Parathyroid adenoma (tissue), 2 donors: ENCODE measurements around the gene NOL4L.

ENCODE experiments used
- H2AFZ ChIP-seq: fragments of 300-600 bp; sonication (generic); one replicate; pipeline ENCODE4 v1.7.0; 2017; ENCODE audit warnings: antibody characterized with exemption, mild to moderate bottlenecking
- H3K27ac ChIP-seq: fragments of 300-600 bp; sonication (generic); one replicate; pipeline ENCODE4 v1.7.0; 2017
- H3K27me3 ChIP-seq: fragments of 300-600 bp; sonication (generic); one replicate; pipeline ENCODE4 v1.7.0; 2017; ENCODE audit warnings: low read length; ENCODE audit not compliant: control insufficient read depth, insufficient read depth
- H3K36me3 ChIP-seq: fragments of 300-600 bp; sonication (generic); one replicate; pipeline ENCODE4 v1.7.0; 2017; ENCODE audit warnings: low read length; ENCODE audit not compliant: control insufficient read depth, insufficient read depth
- H3K4me1 ChIP-seq: fragments of 300-600 bp; sonication (generic); one replicate; pipeline ENCODE4 v1.7.0; 2017; ENCODE audit warnings: control low read depth
- H3K4me2 ChIP-seq: fragments of 300-600 bp; sonication (generic); one replicate; pipeline ENCODE4 v1.7.0; 2017; ENCODE audit warnings: low read length
- H3K4me3 ChIP-seq: fragments of 300-600 bp; sonication (generic); one replicate; pipeline ENCODE4 v1.7.0; 2017; ENCODE audit warnings: low read depth, low read length
- H3K79me2 ChIP-seq: fragments of 300-600 bp; sonication (generic); one replicate; pipeline ENCODE4 v1.7.0; 2017; ENCODE audit warnings: control low read depth
- H3K9ac ChIP-seq: fragments of 300-600 bp; sonication (generic); one replicate; pipeline ENCODE4 v1.7.0; 2017; ENCODE audit warnings: mild to moderate bottlenecking
- H3K9me3 ChIP-seq: fragments of 300-600 bp; sonication (generic); one replicate; pipeline ENCODE4 v1.7.0; 2017; ENCODE audit warnings: low read length; ENCODE audit not compliant: control insufficient read depth
- CTCF ChIP-seq: fragments of 300-600 bp; sonication (generic); IDR thresholded peaks from one replicate; pipeline ENCODE4 v1.7.0; 2017; ENCODE audit warnings: antibody characterized with exemption, mild to moderate bottlenecking
- donor health status: primary hyperparathyroidism.

NOL4L gene

GRCh38 chr20:32512047-32512385 is 73.1 kb downstream of the NOL4L start:
- TF ChIP-seq CTCF = no peak
- Histone ChIP-seq H2AFZ (no peak overlapping the region), H3K4me1 (peaks cover 43% of the 10 kb centered on the region), H3K9ac (no peak overlapping the region), H3K9me3 (no peaks in the 10 kb centered on the region), H3K4me2 (no peak overlapping the region), H3K27me3 (no peaks in the 10 kb centered on the region), H3K36me3 (no peaks in the 10 kb centered on the region), H3K27ac (peak overlapping the region; percentile 77), H3K79me2 (peaks cover 8% of the 10 kb centered on the region), H3K4me3 (no peak overlapping the region)

- Histone ChIP-seq H3K9me3 (no peaks in the 10 kb centered on the region), H3K9ac (no peak overlapping the region), H3K4me3 (no peak overlapping the region), H3K4me2 (peak overlapping the region; percentile 54), H3K36me3 (no peaks in the 10 kb centered on the region), H2AFZ (peak overlapping the region; percentile 70), H3K27me3 (no peaks in the 10 kb centered on the region), H3K79me2 (peaks cover 5% of the 10 kb centered on the region), H3K4me1 (peaks cover 38% of the 10 kb centered on the region), H3K27ac (peak overlapping the region; percentile 77)
- TF ChIP-seq CTCF = no peak
Observed at GRCh38 chr20:32511358-32512046, 73.6 kb downstream of the NOL4L start.

DNA sequence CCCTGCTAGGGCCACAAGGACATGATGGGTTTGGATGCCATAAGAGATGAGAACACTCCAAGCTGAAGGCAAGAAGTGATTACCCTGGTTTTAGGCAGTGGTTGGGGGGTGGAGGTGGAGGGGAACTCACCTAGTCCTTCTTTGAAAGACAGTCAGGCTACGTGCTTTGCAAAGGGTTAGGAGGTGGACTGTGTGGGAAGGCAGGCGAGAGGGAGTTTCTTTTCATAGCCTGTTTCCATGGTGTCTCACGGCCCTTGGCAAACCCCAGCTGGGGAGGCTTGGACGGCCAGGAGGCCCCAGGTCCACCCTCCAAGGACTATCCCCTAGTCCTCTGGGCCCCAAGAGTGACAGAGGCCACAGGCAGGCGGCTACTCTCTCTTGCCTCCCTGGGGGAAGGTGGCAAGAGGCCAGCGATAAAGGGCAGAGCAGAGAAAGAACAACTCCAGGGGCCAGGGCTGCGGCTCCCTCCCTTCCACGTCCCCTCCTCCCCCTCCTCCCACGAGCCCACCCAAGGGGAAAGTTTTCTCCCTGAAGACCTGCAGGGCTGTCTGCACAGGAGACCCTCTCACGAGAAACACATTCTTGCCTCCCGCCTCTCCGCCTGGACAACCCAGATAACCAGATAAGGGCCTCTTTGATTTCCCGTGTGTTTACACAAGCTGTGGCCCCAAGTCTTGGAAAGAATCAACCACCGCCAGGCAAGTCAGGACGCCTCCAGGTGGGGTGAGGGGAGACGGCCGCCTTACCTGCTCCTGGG is 74.4 kb downstream of the NOL4L start:
- Histone ChIP-seq H3K4me3 (no peak overlapping the region), H3K79me2 (no peaks in the 10 kb centered on the region), H2AFZ (peak overlapping the region; percentile 70), H3K4me1 (peaks cover 33% of the 10 kb centered on the region), H3K9ac (no peak overlapping the region), H3K27me3 (no peaks in the 10 kb centered on the region), H3K9me3 (no peaks in the 10 kb centered on the region), H3K27ac (peak overlapping the region; percentile 77), H3K4me2 (peak overlapping the region; percentile 54), H3K36me3 (no peaks in the 10 kb centered on the region)
- no peak for TF ChIP-seq CTCF

DNA sequence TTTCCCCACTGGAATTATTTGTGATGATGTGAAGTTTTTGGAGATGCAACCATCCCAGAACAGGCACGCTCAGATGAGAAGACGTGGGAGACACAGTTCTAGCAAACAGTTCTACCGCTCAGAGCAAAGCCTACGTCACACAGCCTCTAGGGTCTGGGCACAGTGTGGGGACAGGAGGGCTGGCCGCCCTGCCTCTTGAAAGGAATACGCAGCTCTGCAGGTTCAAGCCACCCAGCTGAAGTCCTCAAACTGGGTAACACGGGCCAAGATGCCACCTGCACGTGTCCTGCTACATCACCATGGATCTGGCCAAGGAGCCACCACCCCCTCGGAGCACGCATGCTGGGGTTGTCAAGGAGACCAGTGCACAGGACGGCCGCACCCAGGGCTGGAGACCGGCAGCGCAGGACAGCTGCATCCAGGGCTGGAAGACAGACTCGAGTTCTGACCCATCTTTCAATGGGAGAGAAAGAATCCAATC is 75.0 kb downstream of the NOL4L start:
- peak overlapping the region; percentile 70 for H2AFZ ChIP-seq
- no peak overlapping the region for H3K4me2 ChIP-seq
- H3K36me3 ChIP-seq = no peaks in the 10 kb centered on the region
- peaks cover 30% of the 10 kb centered on the region for H3K4me1 ChIP-seq
- H3K9ac ChIP-seq = no peak overlapping the region
- peak overlapping the region; percentile 77 for H3K27ac ChIP-seq
- no peak overlapping the region for H3K4me3 ChIP-seq
- no peaks in the 10 kb centered on the region for H3K79me2 ChIP-seq
- no peak for TF ChIP-seq CTCF
- no peaks in the 10 kb centered on the region for H3K27me3 ChIP-seq
- H3K9me3 ChIP-seq = no peaks in the 10 kb centered on the region
